NK-92 (cell line): ENCODE data around the gene CLASP1.
"Not testable (repeated sequence)": the region's sequence is repeated elsewhere in the genome, so short reads cannot be mapped to it uniquely, and the experiment has no call there.

Experiments used
- DNase-seq: peaks from one replicate; lab custom pipeline; 2025; ENCODE audit not compliant: unreplicated experiment; lab: John Stamatoyannopoulos, UW

The CLASP1 gene

DNA sequence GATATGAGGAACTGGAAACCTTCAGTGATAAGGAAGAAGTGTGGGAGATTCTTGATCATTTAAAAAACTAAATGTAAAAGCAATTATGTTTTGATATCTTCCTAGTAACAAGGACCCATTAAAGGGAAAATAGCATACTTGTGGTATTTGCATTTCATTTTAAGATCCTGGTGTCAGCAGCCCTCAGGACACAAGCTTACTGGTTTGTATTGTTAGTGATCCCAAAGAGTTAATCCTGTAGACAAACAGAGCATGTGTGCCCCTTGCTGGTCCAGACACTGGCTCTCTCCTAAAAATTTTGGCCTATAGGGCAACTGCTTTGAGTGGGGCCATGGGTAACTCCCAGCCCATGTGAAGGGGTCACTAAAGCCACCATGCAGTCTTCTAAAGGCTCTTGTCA lies 263.2 kb downstream of the CLASP1 start:
- DNase-seq: no peak

DNA sequence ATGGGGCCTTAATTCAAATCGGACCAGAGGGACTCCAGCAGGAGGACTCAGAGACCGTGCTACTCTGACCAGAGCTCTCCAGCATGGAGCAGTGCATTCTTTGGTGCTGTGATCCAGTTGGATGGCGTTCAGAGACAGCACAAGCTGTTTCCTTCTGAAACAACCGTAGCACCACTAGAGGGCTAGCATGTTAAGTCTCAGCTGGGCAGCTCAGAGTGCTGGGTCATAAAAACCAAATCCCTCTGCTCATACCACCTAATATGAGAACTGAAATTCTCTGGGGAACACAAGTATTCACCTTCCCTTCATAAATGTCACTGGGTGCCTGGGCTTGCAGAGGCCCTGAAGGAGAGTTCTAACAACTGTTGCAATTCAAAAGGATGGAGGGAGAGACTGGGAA lies 266.5 kb downstream of the CLASP1 start:
- no peak for DNase-seq

DNA sequence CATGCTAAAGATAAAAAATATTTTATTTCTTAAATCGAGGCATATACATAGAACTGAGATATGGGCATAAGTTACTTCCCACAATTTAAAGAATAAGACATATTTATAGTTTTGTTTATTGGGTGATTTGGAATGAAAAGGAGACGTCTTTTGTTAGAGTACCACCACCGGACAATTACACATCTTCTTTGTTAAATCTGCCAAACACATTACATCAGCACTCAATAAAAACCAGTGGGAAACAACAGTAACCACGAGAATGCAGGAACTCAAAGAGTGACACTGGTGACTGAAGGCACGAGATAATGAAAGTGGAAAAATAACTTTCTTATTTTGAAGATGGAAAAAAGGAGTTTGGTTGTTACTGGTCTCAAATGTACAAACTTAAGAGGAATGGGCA lies 271.6 kb downstream of the CLASP1 start:
- DNase-seq: no peak

DNA sequence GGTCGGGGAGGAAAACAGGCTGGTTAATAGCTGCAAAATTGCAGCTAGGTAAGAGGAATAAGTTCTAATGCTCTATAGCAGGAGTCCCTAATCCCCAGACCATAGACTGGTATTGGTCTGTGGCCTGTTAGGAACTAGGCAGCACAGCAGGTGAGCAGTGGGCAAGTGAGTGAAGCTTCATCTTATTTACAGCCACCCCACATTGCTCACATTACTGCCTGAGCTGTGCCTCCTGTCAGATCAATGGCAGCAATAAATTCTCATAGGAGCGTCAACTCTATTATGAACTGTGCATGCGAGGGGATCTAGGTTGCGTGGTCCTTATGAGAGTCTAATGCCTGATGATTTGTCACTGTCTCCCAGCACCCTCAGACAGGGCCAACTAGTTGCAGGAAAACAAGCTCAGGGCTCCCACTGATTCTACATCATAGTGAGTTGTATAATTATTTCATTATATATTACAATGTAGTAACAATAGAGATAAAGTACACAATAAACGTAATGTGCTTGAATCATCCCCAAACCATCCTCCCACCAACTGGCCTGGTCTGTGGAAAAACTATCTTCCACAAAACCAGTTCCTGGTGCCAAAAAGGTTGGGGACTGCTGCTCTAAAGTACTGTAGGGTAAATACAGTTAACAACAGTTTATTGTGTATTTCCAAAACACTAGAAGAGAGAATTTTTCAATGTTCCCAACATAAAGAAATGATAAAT lies 272.6 kb downstream of the CLASP1 start:
- DNase-seq: no peak

DNA sequence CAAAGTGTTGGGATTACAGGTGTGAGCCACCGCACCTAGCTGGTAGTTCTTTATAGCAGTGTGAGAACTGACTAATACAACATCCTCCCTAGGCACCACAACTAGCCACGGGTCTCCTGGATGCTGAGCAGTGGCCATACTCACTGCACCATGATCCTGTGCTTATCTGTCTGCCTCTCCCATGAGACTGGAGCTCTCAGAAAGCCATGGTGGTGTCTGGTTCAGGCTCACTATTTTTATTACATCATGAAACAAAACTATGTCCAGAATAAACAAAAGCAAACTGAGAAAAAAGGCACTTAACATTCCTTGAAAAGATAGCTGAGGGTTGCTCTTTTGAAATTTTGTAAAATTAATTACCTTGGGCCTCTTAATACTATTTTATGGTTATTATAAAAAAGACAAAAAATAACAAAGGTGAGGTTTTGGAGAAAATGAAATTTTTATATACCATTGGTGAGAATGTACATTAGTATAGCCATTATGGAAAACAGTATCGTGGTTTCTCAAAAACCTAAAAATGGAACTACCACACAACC lies 273.6 kb downstream of the CLASP1 start:
- DNase-seq: no peak

DNA sequence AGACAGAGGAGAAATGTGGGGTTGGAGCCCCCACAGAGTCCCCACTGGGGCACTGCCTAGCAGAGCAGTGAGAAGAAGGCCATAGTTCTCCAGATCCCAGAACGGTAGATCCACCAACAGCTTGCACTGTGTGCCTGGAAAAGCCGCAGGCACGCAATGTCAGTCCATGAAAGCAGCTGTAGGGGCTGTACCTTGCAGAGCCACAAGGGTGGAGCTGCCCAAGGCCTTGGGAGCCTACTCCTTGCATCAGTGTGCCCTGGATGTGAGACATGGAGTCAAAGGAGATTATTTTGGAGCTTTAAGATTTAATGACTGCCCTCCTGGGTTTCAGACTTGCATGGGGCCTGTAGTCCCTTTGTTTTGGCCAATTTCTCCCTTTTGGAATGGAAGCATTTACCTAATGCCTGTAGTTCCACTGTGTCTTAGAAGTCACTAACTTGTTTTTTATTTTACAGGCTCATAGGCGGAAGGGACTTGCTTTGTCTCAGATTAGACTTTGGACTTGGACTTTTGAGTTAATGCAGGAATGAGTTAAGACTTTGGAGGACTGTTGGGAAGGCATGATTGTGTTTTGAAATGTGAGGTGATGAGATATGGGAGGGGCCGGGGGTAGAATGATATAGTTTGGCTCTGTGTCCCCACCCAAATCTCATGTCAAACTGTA lies 274.7 kb downstream of the CLASP1 start:
- DNase-seq: not testable (repeated sequence)

DNA sequence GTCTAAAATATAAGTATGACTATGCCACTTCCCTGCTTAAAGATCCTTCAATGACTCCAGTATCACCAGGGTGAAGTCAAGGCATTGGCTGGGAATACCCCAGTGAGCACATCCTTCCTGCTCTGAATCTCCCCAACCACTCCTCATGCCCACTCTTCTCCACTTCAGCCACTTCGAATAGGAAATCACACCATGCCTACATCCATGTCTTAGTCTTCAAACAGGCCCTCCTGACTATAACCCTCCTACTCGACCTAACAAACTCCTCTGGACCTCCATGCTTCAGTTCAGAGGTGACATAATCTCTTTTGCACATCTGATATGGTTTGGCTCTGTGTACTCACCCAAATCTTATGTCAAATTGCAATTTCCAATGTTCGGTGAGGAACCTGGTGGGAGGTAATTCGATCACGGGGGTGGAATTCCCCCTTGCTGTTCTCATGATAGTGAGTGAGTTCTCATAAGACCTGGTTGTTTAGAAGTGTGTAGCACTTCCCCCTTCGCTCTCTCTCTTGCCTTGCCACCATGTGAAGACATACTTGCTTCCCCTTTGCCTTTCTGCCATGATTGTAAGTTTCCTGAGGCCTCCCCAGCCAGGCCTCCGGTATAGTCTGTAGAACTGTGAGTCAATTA lies 276.4 kb downstream of the CLASP1 start:
- DNase-seq: no peak

DNA sequence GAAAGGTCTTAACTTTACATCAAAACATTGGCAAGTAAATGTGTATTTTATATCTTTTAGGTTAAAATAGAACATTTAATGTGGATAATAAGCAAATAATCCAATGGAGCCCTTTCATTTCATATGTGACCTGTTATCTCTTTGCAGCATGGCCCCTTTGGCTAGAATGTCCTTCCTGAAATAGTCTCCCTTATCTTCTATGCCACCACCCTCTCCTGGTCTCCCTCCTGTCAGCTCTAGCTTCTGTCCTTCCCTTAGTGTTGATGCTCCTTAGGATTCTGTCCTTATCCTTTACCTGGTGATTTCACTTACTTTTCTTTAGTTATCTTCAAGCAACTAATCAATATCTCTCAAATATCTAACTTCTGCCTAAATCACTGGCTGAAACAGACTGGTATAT lies 277.2 kb downstream of the CLASP1 start:
- no peak for DNase-seq

DNA sequence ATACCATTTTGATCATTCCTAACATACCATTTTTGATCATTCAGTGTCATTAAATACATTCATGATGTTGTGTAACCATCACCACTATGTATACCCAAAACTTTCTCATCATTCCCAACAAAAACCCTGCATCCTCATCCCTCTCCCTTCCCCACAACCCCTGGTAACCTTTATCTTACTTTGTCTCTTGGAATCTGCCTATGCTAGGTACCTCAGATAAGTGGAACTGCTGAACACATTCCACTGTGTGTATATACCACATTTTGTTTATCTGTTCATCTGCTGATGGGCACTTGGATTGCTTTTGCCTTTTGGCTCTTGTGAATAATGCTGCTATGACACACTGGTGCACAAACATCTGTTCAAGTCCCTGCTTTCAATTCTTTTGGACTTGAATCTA lies 280.4 kb downstream of the CLASP1 start:
- DNase-seq: no peak

DNA sequence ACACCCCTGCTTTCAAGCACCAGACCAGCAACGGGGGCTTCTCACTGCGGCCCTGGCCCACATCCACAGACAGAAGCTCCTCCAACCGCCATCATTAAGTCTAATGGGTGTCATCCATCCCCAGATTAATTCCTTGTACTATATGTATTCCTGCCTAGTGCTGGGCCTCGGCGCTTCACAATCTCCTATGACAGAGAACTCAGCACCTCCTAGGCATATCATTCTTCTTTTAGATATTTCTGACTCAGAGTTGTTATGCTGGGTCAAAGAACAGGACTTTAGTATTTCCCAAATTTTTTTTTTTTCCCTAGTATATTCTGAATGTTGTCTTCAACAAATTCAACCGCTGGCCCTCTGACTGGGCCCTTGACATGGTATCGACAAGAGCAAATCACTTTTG lies 281.1 kb downstream of the CLASP1 start:
- DNase-seq: no peak

DNA sequence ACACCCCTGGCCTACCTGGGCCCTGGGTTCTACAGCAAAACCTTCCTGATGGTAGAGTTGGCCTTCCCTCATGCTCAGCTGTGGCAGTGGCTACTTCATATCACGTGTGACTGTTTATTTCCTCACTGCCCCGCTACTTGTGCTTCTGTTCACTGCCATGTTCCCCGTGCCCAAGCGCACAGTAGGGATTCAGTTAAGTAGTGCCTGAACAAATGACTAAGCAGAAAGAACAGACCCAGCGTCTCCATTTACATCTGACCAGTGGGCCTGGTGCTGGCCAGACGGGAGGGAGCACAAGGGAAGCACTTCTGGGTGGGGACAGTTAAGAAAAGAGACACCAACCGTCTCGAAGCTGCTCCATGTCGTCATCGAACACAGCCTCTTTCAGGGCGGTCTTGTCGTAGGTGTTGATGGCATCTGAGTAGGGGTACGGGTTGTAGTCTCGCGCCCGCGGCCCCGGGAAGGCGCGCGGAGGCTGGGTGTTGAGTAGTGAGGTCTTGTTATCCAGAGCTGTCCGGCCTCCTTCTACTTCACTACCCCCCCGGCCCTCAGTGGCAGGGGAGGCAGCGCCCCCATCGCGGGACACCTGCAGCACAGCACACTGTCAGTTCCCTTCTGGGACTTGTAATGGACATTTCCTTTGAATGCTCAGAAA lies 281.9 kb downstream of the CLASP1 start:
- no peak for DNase-seq

DNA sequence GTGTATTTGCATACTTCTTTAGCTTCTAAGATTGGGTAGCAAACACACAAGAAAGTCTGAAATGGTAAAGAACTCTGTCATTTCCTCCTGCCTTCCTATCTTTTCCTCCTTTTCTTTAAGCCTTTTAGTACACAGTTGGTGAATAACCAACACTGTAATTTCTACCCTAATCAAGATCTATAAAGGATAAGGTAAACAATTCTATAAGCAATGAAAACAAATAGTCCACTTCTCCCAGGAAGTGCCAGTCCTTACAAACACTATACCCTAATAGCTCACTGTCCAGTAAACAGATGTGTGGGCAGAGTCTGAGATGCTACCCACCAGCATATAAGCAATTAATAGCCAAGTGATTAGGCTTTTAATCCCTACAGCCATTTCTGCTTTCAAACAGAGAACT lies 283.2 kb downstream of the CLASP1 start:
- DNase-seq: no peak

DNA sequence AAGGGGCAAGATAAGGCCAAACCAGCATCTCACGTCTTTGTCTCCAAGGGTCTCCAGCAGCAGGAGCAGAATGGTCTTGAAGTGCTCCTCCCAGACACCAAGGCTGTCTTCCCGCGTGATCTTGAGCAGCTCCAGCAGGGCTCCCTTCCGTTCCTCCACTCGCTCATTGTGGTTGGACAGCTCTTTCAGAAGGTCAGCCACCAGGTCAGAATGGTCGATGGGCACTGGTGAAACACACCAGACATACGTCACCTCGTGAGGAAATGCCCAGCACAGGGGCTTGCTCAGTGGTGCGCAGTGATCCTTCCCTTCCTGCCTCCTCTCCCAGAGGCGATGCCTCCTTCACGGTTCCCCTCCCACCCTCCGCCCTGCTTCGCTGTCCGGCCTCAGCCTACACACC lies 284.2 kb downstream of the CLASP1 start:
- DNase-seq: no peak

DNA sequence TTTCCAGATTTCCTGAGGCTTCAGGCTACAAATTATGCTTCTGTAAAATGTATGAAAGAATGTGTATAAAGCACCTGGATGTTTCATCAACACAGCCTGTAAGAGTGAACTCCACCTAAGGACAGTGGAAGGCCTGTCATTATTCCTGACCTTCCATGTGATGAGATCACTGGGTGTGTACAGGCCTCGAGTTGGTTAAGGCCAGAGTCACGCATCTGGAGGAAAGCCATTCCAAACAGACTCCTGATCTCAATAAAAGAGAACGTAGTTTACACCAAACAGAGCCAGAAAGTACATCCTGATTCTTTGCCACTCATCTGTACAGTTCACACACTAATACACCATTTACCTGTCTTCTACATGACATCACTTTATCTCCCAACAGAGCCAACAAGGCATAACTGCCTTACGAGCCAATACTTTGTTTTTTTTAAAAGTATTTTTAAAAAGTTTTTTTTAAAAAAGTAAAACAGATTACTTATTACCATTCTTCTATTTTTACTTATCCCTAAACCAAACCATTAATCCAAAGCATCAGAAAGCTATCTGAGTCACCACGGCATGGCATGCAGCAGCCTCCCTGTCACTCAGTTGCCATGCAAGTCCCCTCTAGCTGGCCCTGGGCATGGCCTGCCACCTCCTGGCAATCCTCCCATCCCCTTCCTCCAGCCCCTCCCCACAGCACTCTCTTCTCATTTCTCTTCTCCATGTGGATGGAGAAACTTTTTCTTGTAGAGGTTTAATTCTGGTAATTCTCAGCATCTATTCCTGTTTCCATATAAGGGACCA lies 285.4 kb downstream of the CLASP1 start:
- DNase-seq: no peak

DNA sequence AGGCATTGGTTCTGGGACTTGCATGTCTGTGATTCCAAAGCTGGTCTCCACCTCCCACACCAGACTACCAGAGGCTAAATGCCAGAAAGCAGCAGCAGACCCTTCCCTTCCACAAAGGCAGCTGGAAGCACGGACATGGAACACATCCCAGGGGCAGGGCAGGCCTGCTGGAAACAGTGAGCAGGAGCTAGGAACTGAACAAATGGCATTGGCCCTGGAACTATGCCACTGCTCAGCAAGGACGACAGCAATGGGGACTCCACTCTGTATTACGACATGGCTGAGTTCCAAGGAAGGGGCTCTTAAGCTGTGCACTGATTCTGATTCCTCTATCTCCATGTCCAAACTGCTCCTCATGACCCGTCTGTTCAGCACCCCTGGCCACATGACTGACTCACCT lies 286.5 kb downstream of the CLASP1 start:
- no peak for DNase-seq

DNA sequence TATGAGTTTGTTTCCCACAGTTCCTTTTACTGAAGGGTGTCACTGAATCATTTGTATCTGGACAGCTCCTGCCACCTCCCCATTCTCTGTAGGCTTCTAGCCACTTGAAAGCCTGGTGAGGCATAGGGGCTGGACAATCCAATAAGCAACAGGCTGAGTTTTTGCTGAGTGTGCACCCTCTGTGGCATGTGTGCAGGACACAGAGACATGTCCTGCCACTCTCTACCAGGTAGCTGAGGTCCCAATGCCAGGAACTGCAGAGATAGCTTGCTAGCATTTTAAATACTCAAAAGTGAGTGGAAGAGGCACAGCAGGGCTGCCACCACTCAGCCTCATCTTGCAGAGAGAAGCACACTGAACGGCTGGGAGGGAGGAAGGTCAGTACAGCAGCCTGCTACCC lies 287.0 kb downstream of the CLASP1 start:
- DNase-seq: no peak

DNA sequence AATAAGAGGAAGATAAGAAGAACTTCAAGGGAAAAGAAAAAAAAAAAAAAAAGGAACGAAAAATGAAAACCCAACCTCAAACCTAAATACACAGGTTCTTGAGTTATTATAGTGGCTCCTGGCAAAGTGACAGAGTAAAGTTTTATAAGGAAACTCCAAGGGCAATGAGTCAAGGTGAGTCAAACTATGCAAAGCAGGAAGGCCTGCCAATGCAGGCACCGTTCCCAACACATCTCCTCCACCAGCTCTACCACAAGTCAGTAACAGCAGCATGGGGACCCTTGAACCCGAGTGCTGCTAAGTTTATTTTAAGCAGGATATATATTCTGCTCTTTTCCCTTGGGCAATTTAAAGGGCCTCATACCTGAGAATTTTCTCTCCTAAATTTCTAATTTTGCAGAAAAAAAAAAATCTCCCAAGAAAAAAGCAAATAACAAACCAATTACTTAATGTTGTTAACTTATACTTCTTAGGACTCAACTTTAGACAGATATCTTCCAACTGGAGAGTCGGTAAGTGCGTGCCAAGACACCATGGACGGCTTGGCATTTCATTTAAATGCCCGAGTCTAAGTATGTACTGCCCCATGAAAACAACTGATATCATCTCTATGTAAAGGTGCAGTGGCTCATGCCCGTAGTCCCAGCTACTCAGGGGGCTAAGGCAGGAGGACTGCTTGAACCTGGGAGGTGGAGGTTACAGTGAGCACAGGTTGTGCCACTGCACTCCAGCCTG lies 288.5 kb downstream of the CLASP1 start:
- no peak for DNase-seq

DNA sequence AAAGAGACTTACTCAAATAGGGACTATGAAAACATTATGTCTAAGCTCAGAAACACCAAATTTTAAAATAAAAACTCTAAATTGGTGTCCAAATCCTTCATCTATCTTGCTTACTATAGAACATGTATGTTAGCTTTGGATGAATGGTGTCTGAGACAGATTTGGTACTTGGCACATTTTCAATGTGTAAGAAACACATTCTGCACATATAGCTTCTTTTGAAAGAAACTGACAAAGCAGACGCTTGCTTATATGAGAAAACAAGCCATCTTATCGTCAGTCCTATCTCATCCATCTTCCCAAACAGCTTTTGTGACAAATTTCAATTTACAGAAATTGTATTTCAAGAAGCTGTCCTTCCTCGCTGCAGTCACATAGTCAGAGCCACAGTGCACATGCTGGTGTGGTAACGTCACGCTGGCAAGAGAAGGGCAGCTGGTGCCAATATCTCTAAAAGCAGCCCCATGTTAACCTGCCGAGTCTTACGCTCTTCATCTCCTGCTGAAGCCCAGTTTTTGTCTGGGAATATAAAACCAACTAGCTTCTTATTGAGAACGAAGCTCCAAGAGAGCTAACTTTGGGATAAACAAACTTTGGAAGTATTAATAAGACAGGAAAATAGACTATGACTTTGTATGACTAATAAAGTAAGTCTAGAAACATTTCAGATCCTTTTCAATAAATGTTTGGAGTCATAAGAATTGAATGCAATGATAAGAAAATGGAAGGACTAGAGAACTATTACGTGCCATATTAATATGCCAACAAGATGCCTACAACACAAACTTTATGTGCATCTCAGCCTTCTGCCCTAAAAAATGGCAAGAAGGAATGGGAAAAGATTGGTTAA lies 289.3 kb downstream of the CLASP1 start:
- DNase-seq: no peak

DNA sequence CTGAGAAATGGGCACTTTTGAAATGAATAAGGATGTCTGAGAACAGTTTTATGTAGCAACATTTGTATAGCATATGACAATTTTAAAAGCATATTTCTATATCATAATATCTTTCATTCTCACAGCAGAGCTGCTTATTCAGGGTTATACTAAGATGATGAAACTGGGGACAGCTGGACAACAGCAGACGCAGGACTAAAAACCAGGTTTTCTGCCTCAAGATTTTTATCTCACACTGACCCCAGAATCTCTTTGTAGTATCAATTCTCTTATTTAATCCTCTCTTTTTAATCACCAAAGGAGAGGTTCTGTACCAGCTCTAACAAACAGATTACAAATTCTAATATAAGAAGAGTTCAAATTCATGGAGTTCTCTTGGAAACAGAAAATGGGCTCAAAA lies 290.1 kb downstream of the CLASP1 start:
- DNase-seq: no peak
